ENCODE measurements around the gene SOCS3.
"Not testable (repeated sequence)": the region's sequence is repeated elsewhere in the genome, so short reads cannot be mapped to it uniquely, and the experiment has no call there.

SOCS3 gene

DNA sequence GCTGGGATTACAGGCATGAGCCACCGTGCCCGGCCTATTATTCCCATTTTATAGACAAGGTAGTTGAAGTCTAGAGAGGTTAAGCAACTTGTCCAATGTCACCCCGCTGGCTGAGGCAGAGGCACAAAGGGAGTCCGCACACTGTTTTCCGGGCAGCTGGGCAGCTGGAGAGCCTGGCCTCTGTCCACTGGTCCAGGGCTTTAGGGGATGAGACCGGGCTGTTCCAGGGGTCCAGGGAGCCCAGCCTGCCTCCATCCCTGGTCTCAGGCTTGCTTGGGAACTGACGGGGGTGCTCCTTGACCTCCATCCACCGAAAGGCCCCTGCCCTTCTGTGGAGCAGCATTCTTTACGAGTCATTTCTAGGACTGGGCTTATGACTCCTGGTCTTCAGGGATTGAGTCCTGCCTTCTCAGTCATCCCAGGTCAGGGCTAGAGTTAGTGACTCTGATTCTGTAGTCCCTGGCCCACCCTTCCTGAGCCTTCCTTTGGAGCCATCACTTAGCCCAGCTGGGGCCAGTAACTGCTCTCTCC lies 37.5 kb downstream of the SOCS3 start:
- ATAC-seq (no peak), DNase-seq (no peak)
- no peaks in the 10 kb centered on the region for H3K27me3 Mint-ChIP-seq
- no peaks in the 10 kb centered on the region for H3K9me3 Mint-ChIP-seq
- H3K4me3 Mint-ChIP-seq = no peak overlapping the region
- peaks cover 31% of the 10 kb centered on the region for H3K4me1 Mint-ChIP-seq
- no peak overlapping the region for H3K27ac Mint-ChIP-seq

DNA sequence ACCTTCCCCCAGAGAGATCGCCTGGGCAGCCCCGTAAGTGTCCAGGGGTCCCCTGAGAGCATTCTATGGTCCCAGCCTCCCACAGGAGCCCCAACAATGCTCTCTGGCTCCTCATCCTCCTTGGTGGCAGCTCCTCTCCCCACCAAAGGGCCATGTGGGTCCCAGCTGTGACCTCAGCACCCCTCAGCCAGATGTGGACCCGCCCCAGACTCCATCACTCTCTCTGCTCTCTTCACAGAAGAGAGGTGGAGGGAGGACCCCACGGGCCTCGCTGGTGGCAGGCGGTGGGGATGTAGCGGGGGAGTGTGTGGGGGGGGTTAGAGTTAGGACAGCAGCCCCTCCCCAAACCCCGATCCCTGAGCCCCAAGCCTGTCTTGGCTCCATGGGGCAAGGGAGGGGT lies 41.0 kb downstream of the SOCS3 start:
- DNase-seq = no peak
- H3K4me3 Mint-ChIP-seq = no peak overlapping the region
- H3K27me3 Mint-ChIP-seq = no peaks in the 10 kb centered on the region
- H3K9me3 Mint-ChIP-seq = no peaks in the 10 kb centered on the region
- peaks cover 50% of the 10 kb centered on the region for H3K4me1 Mint-ChIP-seq
- H3K27ac Mint-ChIP-seq = no peak overlapping the region
- no peak for ATAC-seq

- Mint-ChIP-seq H3K27ac (no peak overlapping the region), H3K9me3 (no peaks in the 10 kb centered on the region), H3K27me3 (peaks cover 2% of the 10 kb centered on the region), H3K4me1 (peaks cover 49% of the 10 kb centered on the region), H3K4me3 (no peak overlapping the region)
- ATAC-seq (no peak), DNase-seq (no peak)
These were observed 41.5 kb downstream of the SOCS3 start for GRCh38 chr17:78318407-78318806.

- DNase-seq (no peak), ATAC-seq (no peak)
- Mint-ChIP-seq H3K4me1 (peaks cover 49% of the 10 kb centered on the region), H3K27me3 (peaks cover 7% of the 10 kb centered on the region), H3K9me3 (no peaks in the 10 kb centered on the region), H3K27ac (peak overlapping the region in 1 of 2 donors; percentile 33), H3K4me3 (no peak overlapping the region)
These were observed 42.0 kb downstream of the SOCS3 start for GRCh38 chr17:78317794-78318400.

DNA sequence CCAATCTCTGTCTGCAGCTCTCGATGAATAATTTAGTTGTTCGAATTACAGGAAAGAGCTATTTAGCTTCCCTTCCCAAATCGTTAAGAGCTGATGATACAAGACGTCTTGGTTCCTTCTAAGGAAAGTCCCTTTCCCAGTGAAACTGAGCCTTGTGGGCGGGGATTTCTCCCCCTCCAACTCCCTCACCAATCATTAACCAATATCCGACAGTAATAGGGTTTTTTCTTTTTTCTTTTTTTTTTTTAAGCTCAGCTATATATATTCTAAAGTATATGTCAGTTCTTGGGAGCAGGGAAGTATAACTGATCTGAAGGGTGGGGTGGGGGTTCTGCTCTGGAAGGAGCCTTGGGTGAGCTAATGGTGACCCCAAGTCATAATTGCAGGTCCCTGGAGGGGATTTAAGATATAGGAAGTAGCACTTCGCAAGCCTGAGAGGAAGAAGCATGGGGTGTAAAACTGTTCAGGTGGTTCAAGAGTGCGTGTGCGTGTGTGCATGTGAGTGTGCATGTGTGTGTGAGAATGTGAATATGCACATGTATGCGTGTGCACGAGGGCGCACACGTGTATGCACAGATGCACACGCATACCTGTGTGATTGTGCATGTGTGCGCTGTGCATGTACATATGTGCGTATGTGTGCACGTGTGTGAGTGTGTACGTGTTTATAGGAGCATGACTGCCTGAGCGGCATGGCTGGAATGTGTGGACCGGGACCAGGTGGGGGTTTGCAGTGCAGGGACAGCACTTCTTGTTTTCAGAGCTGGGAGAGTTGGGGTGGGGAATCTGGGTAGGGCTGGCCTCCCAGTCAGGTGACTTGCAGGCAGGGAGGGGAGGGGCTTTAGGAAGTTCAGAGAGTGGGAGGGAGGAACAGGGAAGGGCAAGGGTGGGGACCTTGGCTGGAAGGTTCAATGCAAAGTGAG lies 42.7 kb downstream of the SOCS3 start:
- ATAC-seq (no peak), DNase-seq (no peak)
- Mint-ChIP-seq H3K27ac (peak overlapping the region; percentile 72 to 83), H3K4me3 (peak overlapping the region; percentile 70 to 73), H3K27me3 (peaks cover 11% of the 10 kb centered on the region), H3K4me1 (peaks cover 51% of the 10 kb centered on the region), H3K9me3 (no peaks in the 10 kb centered on the region)

- ATAC-seq = no peak
These were observed 43.6 kb downstream of the SOCS3 start for GRCh38 chr17:78316115-78316866.

DNA sequence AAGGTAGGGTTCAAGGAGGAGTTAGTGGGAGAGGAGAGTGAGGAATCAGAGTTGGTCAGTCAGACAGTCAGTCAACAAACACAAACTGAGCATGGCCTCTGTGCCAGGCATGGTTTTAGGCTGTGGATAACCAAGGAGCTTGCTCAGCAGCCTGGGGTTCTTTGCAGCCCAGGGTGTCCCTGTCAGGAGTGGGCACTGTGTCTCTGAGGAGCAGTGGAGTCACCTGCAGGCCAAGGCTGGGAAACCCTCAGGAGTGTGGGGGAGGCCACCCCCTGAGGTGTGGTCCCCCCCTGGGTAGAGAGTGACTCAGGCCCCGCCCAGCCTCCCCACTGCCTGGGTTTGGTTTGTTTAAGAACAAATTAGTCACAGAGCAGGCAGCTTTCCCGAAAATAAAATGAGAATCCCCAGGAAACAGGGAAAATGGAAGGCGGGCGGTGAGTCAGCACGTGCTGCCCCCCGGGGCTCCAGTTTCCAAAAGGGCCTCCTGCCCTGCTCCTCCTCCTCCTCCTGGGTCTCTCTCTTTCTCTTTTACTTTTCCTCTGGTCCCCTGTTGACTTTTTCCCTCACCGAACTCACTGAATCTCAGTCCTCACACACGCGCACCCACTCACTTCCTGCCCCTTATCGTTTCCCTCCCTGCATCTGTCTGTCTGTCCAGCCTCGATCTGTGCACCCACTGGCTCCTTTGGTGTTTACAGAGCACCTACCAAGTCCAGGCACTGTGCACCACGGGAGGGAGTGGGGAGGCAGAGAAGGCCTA lies 44.3 kb downstream of the SOCS3 start:
- H3K9me3 Mint-ChIP-seq = no peaks in the 10 kb centered on the region
- H3K27me3 Mint-ChIP-seq = peaks cover 11% of the 10 kb centered on the region
- peak overlapping the region; percentile 4 to 77 for H3K27ac Mint-ChIP-seq
- peaks cover 51% of the 10 kb centered on the region for H3K4me1 Mint-ChIP-seq
- peak; percentile 67 for ATAC-seq
- H3K4me3 Mint-ChIP-seq = peak overlapping the region; percentile 70 to 73
- peak; percentile 30 to 56 for DNase-seq

More at GRCh38 chr17:78316115-78316866, 43.6 kb downstream of the SOCS3 start:
- Mint-ChIP-seq H3K9me3 (no peaks in the 10 kb centered on the region), H3K4me3 (peak overlapping the region; percentile 70 to 73), H3K27me3 (peaks cover 11% of the 10 kb centered on the region), H3K27ac (peak overlapping the region; percentile 4 to 83), H3K4me1 (peaks cover 51% of the 10 kb centered on the region)
- DNase-seq = no peak

GRCh38 chr17:78314683-78315354 lies 45.1 kb downstream of the SOCS3 start:
- ATAC-seq (no peak), DNase-seq (no peak)
- H3K4me1 Mint-ChIP-seq = peaks cover 51% of the 10 kb centered on the region
- peaks cover 11% of the 10 kb centered on the region for H3K27me3 Mint-ChIP-seq
- H3K27ac Mint-ChIP-seq = peak overlapping the region; percentile 3 to 77
- peak overlapping the region; percentile 70 to 73 for H3K4me3 Mint-ChIP-seq
- no peaks in the 10 kb centered on the region for H3K9me3 Mint-ChIP-seq

- H3K9me3 Mint-ChIP-seq = no peaks in the 10 kb centered on the region
- H3K4me3 Mint-ChIP-seq = peak overlapping the region; percentile 73 to 75
- peaks cover 51% of the 10 kb centered on the region for H3K4me1 Mint-ChIP-seq
- DNase-seq = peak; percentile 59 to 74
- peaks cover 11% of the 10 kb centered on the region for H3K27me3 Mint-ChIP-seq
- H3K27ac Mint-ChIP-seq = peak overlapping the region in 1 of 2 donors; percentile 70
- ATAC-seq = peak; percentile 71
These were observed 45.9 kb downstream of the SOCS3 start for GRCh38 chr17:78313735-78314648.

DNA sequence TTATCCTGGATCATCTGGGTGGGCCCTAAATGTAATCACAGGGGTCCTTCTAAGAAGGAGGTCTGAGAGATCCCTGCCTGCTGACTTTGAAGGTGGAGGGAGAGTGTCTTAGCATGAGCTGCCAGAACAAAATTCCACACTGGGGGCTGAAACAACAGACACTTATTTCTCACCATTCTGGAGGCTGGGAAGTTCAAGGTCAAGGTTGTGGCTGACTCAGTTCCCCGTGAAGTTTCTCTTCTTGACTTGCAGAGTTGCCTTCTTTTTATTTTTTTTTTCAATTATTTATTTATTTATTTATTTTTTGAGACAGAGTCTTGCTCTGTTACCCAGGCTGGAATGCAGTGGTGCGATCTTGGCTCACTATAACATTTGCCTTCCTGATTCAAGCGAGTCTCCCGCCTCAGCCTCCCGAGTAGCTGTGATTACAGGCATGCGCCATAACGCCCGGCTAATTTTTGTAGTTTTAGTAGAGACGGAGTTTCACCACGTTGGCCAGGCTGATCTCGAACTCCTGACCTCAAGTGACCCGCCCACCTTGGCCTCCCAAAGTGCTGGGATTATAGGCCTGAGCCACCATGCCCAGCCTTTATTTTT lies 50.1 kb downstream of the SOCS3 start:
- not testable (repeated sequence) for H3K4me3 Mint-ChIP-seq, ATAC-seq, DNase-seq, H3K9me3 Mint-ChIP-seq, H3K27ac Mint-ChIP-seq
- Mint-ChIP-seq H3K27me3 (peaks cover 11% of the 10 kb centered on the region), H3K4me1 (peaks cover 17% of the 10 kb centered on the region)

DNA sequence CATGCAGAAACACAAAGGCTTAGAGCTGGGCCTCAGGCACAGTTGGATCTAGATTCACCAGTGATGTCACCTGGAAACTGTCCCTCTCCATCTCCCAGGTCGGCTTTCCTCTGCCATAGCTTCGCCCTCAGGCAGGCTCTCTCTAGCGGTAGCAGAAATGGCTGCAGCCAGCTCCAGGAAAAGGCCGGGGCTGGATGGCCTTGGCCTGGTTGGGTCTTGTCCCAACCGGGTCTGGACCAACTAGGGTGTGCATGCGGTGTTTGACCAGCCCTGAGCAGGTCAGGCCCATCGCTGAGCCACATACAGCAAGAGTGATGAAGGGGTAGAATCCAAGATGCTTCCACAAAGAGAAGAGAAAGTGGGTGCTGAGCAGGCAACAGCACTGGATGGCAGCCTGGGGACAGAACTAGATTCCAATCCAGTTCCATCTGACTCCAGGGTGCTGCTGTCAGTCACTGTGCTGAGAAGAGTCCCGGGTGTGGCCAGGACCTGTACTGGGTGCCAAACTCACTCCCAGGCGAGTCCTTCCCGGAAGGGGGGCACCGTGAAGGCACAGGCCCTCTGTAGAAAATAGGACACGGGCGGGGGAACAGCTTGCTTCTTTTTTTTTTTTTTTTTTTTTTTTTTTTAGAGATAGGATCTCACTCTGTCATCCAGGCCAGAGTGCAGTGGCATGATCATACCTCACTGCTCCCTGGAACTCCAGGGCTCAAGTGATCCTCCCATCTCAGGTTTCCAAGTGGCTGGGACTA lies 51.8 kb downstream of the SOCS3 start:
- ATAC-seq (no peak), DNase-seq (no peak)
- H3K27ac Mint-ChIP-seq = no peak overlapping the region
- H3K27me3 Mint-ChIP-seq = peaks cover 5% of the 10 kb centered on the region
- H3K4me3 Mint-ChIP-seq = no peak overlapping the region
- H3K4me1 Mint-ChIP-seq = peaks cover 5% of the 10 kb centered on the region
- H3K9me3 Mint-ChIP-seq = peaks cover 0 to 4% of the 10 kb centered on the region in 2 donors

- Mint-ChIP-seq H3K27ac (no peak overlapping the region), H3K4me1 (no peaks in the 10 kb centered on the region), H3K9me3 (peaks cover 0 to 4% of the 10 kb centered on the region in 2 donors), H3K4me3 (no peak overlapping the region), H3K27me3 (no peaks in the 10 kb centered on the region)
- no peak for DNase-seq
- no peak for ATAC-seq
These were observed 53.0 kb downstream of the SOCS3 start for GRCh38 chr17:78306913-78307312.
